ENCODE measurements around the gene EIF4G1. TPM values are rescaled to one million over a fixed set of nuclear protein-coding genes. Genes with fewer than 3 reads are reported as not detected.

The EIF4G1 gene
- total RNA-seq, 1 experiment from 2014 or later: 798 TPM

DNA sequence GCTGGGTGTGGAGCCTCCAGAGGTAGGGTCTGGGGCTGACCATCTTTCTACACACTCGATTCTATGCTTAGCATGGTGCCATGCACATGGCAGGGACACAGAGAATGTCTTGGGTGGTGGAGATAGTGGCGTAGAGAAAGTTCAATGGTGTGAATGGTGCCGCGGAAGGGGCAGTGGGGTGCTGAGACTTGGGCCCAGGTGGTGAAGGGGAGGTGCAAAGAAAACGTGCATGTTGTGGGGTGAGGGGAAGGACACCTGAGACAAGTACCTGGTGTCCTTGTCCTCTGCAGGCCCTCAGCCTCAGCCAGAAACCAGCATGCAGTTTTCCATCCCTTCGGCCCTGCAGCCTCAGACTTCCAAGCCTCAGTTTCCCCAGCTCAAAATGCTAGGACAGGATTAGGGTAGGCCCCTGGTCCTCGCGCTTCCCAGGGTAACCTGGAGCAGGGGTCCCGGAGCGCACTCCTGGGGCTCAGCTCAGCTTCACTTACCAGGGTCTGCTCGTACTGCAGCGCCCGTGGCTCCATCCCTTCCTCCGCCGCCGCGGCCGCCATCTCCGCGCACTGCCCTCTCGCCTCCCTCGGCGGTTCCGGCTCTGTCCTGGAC is 46.6 kb downstream of the EIF4G1 start:
- ATAC-seq: peak; percentile 1
- BruUV-seq (replicated peaks): no TSS peak
- Histone ChIP-seq H3K27me3 (ENCODE audit: control insufficient read depth, insufficient read depth, low read length) (no peaks in the 10 kb centered on the region), H3K4me3 (ENCODE audit: low read depth in 2 of 2, low read length in 2 of 2) (peak overlapping the region; percentile 86 to 98), H3K36me3 (ENCODE audit: control insufficient read depth, insufficient read depth, low read length) (peaks cover 5% of the 10 kb centered on the region), H3K9me3 (ENCODE audit: control insufficient read depth, insufficient read depth, low read depth, low read length) (no peaks in the 10 kb centered on the region), H3K4me1 (ENCODE audit: control insufficient read depth, insufficient read depth, low read length) (peaks cover 13% of the 10 kb centered on the region), H3K27ac (ENCODE audit: low read length) (peak overlapping the region; percentile 85)
- POLR2A ChIA-PET: no interaction called here
- intact Hi-C loops (cut with micrococcal nuclease; ENCODE audit: unreplicated experiment) (no loop called here), in situ Hi-C loops (cut with HindIII; ENCODE audit: low pct_unique_long_range_greater_than_20kb, low sequenced_read_pairs) (no loop called here)
- no peak for DNase-seq (ENCODE audit: low read depth, low spot score)
- TF ChIP-seq, protein P1, sequence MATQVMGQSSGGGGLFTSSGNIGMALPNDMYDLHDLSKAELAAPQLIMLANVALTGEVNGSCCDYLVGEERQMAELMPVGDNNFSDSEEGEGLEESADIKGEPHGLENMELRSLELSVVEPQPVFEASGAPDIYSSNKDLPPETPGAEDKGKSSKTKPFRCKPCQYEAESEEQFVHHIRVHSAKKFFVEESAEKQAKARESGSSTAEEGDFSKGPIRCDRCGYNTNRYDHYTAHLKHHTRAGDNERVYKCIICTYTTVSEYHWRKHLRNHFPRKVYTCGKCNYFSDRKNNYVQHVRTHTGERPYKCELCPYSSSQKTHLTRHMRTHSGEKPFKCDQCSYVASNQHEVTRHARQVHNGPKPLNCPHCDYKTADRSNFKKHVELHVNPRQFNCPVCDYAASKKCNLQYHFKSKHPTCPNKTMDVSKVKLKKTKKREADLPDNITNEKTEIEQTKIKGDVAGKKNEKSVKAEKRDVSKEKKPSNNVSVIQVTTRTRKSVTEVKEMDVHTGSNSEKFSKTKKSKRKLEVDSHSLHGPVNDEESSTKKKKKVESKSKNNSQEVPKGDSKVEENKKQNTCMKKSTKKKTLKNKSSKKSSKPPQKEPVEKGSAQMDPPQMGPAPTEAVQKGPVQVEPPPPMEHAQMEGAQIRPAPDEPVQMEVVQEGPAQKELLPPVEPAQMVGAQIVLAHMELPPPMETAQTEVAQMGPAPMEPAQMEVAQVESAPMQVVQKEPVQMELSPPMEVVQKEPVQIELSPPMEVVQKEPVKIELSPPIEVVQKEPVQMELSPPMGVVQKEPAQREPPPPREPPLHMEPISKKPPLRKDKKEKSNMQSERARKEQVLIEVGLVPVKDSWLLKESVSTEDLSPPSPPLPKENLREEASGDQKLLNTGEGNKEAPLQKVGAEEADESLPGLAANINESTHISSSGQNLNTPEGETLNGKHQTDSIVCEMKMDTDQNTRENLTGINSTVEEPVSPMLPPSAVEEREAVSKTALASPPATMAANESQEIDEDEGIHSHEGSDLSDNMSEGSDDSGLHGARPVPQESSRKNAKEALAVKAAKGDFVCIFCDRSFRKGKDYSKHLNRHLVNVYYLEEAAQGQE (IDR thresholded peaks at IDR 0.05; ENCODE audit: insufficient read depth in 1 of 2, low read depth in 2 of 2, low read length in 1 of 2): no peak
- TF ChIP-seq POLR2AphosphoS5 (IDR thresholded peaks at IDR 0.05; ENCODE audit: low read depth, low read length) (no peak), SIN3A (IDR thresholded peaks at IDR 0.05; ENCODE audit: borderline replicate concordance, insufficient read depth, low read depth, low read length) (no peak), TCF7L2 (IDR thresholded peaks at IDR 0.05; ENCODE audit: low read depth, low read length) (no peak)
- TF ChIP-seq, protein P2, sequence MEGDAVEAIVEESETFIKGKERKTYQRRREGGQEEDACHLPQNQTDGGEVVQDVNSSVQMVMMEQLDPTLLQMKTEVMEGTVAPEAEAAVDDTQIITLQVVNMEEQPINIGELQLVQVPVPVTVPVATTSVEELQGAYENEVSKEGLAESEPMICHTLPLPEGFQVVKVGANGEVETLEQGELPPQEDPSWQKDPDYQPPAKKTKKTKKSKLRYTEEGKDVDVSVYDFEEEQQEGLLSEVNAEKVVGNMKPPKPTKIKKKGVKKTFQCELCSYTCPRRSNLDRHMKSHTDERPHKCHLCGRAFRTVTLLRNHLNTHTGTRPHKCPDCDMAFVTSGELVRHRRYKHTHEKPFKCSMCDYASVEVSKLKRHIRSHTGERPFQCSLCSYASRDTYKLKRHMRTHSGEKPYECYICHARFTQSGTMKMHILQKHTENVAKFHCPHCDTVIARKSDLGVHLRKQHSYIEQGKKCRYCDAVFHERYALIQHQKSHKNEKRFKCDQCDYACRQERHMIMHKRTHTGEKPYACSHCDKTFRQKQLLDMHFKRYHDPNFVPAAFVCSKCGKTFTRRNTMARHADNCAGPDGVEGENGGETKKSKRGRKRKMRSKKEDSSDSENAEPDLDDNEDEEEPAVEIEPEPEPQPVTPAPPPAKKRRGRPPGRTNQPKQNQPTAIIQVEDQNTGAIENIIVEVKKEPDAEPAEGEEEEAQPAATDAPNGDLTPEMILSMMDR (IDR thresholded peaks at IDR 0.05): no peak
- CTCF ChIA-PET: interaction anchor here (0.6 to 1.4 kb wide), 2 partner anchors 9 to 179 kb away, joined by 3 to 8 read pairs; no protein-coding TSS in a partner anchor

DNA sequence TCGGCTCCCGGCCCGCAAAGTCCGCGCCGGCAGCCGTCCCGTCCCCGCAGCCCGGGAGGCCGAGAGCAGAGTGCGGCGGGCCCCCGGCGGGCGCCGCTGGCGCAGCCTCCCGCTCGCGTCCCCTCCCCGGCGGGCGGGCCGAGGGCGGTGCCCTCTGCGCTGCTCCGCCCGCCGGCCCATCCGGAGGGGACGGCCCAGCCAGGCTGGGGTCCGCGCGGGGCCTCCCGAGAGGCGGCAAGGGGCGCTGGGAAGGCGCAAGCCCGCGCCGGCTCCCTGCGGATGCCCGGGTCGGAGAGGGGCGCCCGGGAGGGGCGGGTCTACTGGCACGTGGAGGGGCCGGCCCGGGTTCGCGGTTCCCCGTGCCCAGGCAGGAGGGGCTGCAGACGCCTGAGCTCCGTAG is 47.1 kb downstream of the EIF4G1 start, which contains the start of the genes CLCN2 and POLR2H:
CLCN2 (minus strand) TSS at position 74 of the 400 bp plus-strand sequence. CDS start 126 bp downstream, outside the sequence.
POLR2H (plus strand) TSS at position 179 of the 400 bp plus-strand sequence. CDS start 1,783 bp downstream, outside the sequence.
- Histone ChIP-seq H3K9me3 (ENCODE audit: control insufficient read depth, insufficient read depth, low read depth, low read length) (no peaks in the 10 kb centered on the region), H3K4me3 (ENCODE audit: low read depth in 2 of 2, low read length in 2 of 2) (peak within 1 kb of the TSS; percentile 86 to 98), H3K27ac (ENCODE audit: low read length) (peak within 1 kb of the TSS; percentile 91), H3K4me1 (ENCODE audit: control insufficient read depth, insufficient read depth, low read length) (peaks cover 13% of the 10 kb centered on the region), H3K27me3 (ENCODE audit: control insufficient read depth, insufficient read depth, low read length) (no peaks in the 10 kb centered on the region), H3K36me3 (ENCODE audit: control insufficient read depth, insufficient read depth, low read length) (peaks cover 5% of the 10 kb centered on the region)
- intact Hi-C loops (cut with micrococcal nuclease; ENCODE audit: unreplicated experiment) (no loop called here), in situ Hi-C loops (cut with HindIII; ENCODE audit: low pct_unique_long_range_greater_than_20kb, low sequenced_read_pairs) (no loop called here)
- TF ChIP-seq, protein P2 (IDR thresholded peaks at IDR 0.05): no peak
- TF ChIP-seq POLR2AphosphoS5 (IDR thresholded peaks at IDR 0.05; ENCODE audit: low read depth, low read length): no peak
- TF ChIP-seq, protein P1 (IDR thresholded peaks at IDR 0.05; ENCODE audit: insufficient read depth in 1 of 2, low read depth in 2 of 2, low read length in 1 of 2): no peak
- no peak for TF ChIP-seq TCF7L2 (IDR thresholded peaks at IDR 0.05; ENCODE audit: low read depth, low read length)
- TF ChIP-seq SIN3A (IDR thresholded peaks at IDR 0.05; ENCODE audit: borderline replicate concordance, insufficient read depth, low read depth, low read length): no peak; the same call in 1 of the 2 replicates
- no TSS peak for BruUV-seq (replicated peaks)
- peak; percentile 68 for ATAC-seq
- DNase-seq (ENCODE audit: low read depth, low spot score): no peak
- CTCF ChIA-PET: interaction anchor here (1.0 to 1.4 kb wide), 3 partner anchors 10 to 16 kb away, joined by 3 to 4 read pairs (median 3); no protein-coding TSS in a partner anchor
- POLR2A ChIA-PET: no interaction called here
